CD4-positive, alpha-beta memory T cell (primary cell): ENCODE measurements around the gene LAPTM4A. TPM values are rescaled to one million over a fixed set of nuclear protein-coding genes. Genes with fewer than 3 reads are reported as not detected.
A peak's percentile ranks its signal among the peaks of the same experiment; 100 is the strongest.

Experiments
- CTCF ChIA-PET: fragments of 350-600 bp; sonication (Branson Sonifier 250); formaldehyde crosslinking; loops from one replicate; lab custom pipeline; 2021; ENCODE audit warnings: inconsistent platforms; ENCODE audit not compliant: partially characterized antibody; lab: Charles Lee
- POLR2A ChIA-PET: fragments of 350-600 bp; sonication (Branson Sonifier 250); formaldehyde crosslinking; loops from one replicate; lab custom pipeline; 2021; ENCODE audit not compliant: partially characterized antibody; lab: Charles Lee
- DNase-seq, 5 donors: peaks; one replicate each; pipeline versions ENCODE4 v3.0.0 to v3.0.0-alpha.2; 2020 to 2022; ENCODE audit warnings: mixed read lengths in 1 of 5
- H3K27ac ChIP-seq: one replicate; pipeline ENCODE4 v1.7.0; 2013; ENCODE audit warnings: low read depth, low read length
- H3K27me3 ChIP-seq: 2 replicates; pipeline ENCODE4 v1.7.0; 2013; ENCODE audit warnings: mild to moderate bottlenecking, low read length, moderate library complexity; ENCODE audit not compliant: insufficient read depth
- H3K36me3 ChIP-seq: 2 replicates; pipeline ENCODE4 v1.7.0; 2013; ENCODE audit warnings: mild to moderate bottlenecking, low read length, moderate library complexity; ENCODE audit not compliant: insufficient read depth
- H3K4me1 ChIP-seq: 2 replicates; pipeline ENCODE4 v1.7.0; 2013; ENCODE audit warnings: mild to moderate bottlenecking, low read length, moderate library complexity; ENCODE audit not compliant: insufficient read depth
- H3K4me3 ChIP-seq, 2 donors: one replicate each; pipeline ENCODE4 v1.7.0; 2013; ENCODE audit warnings: low read length in 2 of 2, mild to moderate bottlenecking in 1 of 2
- H3K9me3 ChIP-seq, 2 donors: one replicate each; pipeline ENCODE4 v1.7.0; 2013; ENCODE audit warnings: low read length in 2 of 2, control low read depth in 1 of 2; ENCODE audit not compliant: control insufficient read depth in 1 of 2
- H3K27ac Mint-ChIP-seq, 7 donors: one replicate each; pipeline ENCODE4 v1.8.0; 2020 to 2021; ENCODE audit warnings: mixed read lengths in 7 of 7, mild to moderate bottlenecking in 6 of 7, inconsistent platforms in 3 of 7, moderate library complexity in 3 of 7
- H3K27me3 Mint-ChIP-seq, 2 donors: one replicate each; pipeline ENCODE4 v1.8.0; 2020 to 2021; ENCODE audit warnings: mixed read lengths in 2 of 2
- H3K36me3 Mint-ChIP-seq, 2 donors: one replicate each; pipeline ENCODE4 v1.8.0; 2020 to 2021; ENCODE audit warnings: mixed read lengths in 2 of 2, inconsistent platforms in 1 of 2, mild to moderate bottlenecking in 1 of 2
- H3K4me1 Mint-ChIP-seq, 4 donors: one replicate each; pipeline ENCODE4 v1.8.0; 2020 to 2021; ENCODE audit warnings: mixed read lengths in 4 of 4, mild to moderate bottlenecking in 1 of 4
- H3K4me3 Mint-ChIP-seq, 8 donors: one replicate each; pipeline ENCODE4 v1.8.0; 2020 to 2021; ENCODE audit warnings: mixed read lengths in 8 of 8, mild to moderate bottlenecking in 7 of 8, moderate library complexity in 6 of 8, inconsistent platforms in 3 of 8
- H3K9me3 Mint-ChIP-seq, 8 donors: one replicate each; pipeline ENCODE4 v1.8.0; 2020 to 2021; ENCODE audit warnings: mixed read lengths in 8 of 8, mild to moderate bottlenecking in 5 of 8, inconsistent platforms in 3 of 8, moderate library complexity in 1 of 8
- intact Hi-C: fragments of 100-400 bp; cut with micrococcal nuclease; formaldehyde crosslinking; loops from one replicate; pipeline ENCODE4 v1.15.1; 2023
- polyA plus RNA-seq, 2 donors: library from polyadenylated mRNA; unstranded; fragments of 300-500 nt; fragmentation: Illumina TruSeq; gene quantifications; one replicate each; pipeline ENCODE4 v1.2.3, GENCODE V29; 2021
- total RNA-seq, 2 experiments: library from RNA; stranded (reverse); gene quantifications; one replicate each; pipeline ENCODE4 v1.2.3, GENCODE V29; 2021

The LAPTM4A gene
- total and polyA plus RNA-seq, 4 experiments from 2014 or later: 47.4 to 150 (median 75.9) TPM

- H3K27me3 ChIP-seq: no peaks in the 10 kb centered on the region
- H3K27ac ChIP-seq: no peak overlapping the region
- peaks cover 54% of the 10 kb centered on the region for H3K36me3 ChIP-seq
- H3K4me3 Mint-ChIP-seq: no peak overlapping the region
- ChIA-PET POLR2A (interaction anchor here (0.6 to 2.0 kb wide), 2 partner anchors 17 to 33 kb away, joined by 3 to 5 read pairs; partner anchors contain the start of gene LAPTM4A), CTCF (interaction anchor here (1.3 to 5.2 kb wide), 2 partner anchors 9 to 20 kb away, joined by 3 to 32 read pairs; no protein-coding TSS in a partner anchor)
- peaks cover 0 to 9% (median 0%) of the 10 kb centered on the region in 8 donors for H3K9me3 Mint-ChIP-seq
- no peaks in the 10 kb centered on the region for H3K9me3 ChIP-seq
- DNase-seq: no peak
- peaks cover 0 to 3% (median 1%) of the 10 kb centered on the region in 4 donors for H3K4me1 Mint-ChIP-seq
- peaks cover 85 to 89% of the 10 kb centered on the region in 2 donors for H3K36me3 Mint-ChIP-seq
- H3K27me3 Mint-ChIP-seq: no peaks in the 10 kb centered on the region
- H3K27ac Mint-ChIP-seq: peak overlapping the region in 1 of 7 donors; percentile 36
- intact Hi-C loops: no loop called here
- no peaks in the 10 kb centered on the region for H3K4me1 ChIP-seq
- no peak overlapping the region for H3K4me3 ChIP-seq
These were observed 16.6 kb downstream of the LAPTM4A start for GRCh38 chr2:20034821-20035220.

DNA sequence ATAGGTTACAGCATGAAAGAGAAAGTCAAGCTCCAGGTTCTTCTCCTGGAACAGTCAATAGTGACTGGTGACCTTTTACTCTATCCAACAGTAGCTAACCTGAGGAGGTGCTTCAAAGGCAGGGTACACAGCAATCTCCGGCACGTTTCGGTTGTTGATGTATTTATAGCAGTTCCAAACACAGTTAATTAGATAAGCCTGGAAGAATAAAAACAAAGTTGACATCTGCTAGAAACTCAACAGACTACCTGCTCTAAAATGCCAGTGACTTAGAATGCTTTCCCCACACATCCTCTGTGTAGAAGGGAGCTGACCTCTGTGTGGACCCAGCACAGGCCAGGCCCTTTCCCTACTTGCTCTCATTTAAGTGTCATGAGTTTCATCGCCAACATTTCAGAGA is 17.2 kb downstream of the LAPTM4A start:
- CTCF ChIA-PET: interaction anchor here (1.3 to 5.2 kb wide), 2 partner anchors 9 to 19 kb away, joined by 3 to 32 read pairs; no protein-coding TSS in a partner anchor

DNA sequence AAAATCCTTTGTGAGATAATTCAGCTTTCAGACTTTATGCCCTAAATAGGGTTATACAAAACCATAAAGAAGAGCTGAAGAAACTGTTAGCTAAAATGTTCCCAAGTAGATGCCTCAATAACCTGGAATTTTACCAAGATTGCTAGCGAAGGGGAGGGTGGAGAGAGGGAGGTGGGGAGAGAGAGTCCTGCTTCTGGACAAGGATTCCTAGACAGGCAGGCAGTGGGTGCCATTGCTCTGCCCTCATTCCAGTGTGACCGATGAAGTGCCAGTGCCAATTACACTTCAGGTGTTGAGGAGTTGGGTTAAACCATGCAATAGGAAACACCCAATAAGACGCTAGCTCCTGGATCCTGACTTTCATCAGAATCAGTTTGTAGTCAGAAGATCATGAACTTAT is 18.1 kb downstream of the LAPTM4A start:
- ChIA-PET POLR2A (interaction anchor here (2.0 kb wide), 1 partner anchor 18 kb away, joined by 5 read pairs; the partner anchor contains the start of gene LAPTM4A), CTCF (interaction anchor here (5.2 kb wide), 1 partner anchor 18 kb away, joined by 32 read pairs; no protein-coding TSS in a partner anchor)
- H3K27ac ChIP-seq: no peak overlapping the region
- H3K27me3 Mint-ChIP-seq: no peaks in the 10 kb centered on the region
- peaks cover 0 to 3% (median 1%) of the 10 kb centered on the region in 4 donors for H3K4me1 Mint-ChIP-seq
- no peak overlapping the region for H3K4me3 ChIP-seq
- intact Hi-C loops: no loop called here
- H3K9me3 ChIP-seq: no peaks in the 10 kb centered on the region
- no peaks in the 10 kb centered on the region for H3K4me1 ChIP-seq
- peaks cover 0 to 13% (median 2%) of the 10 kb centered on the region in 8 donors for H3K9me3 Mint-ChIP-seq
- H3K36me3 ChIP-seq: peaks cover 45% of the 10 kb centered on the region
- peaks cover 93 to 94% of the 10 kb centered on the region in 2 donors for H3K36me3 Mint-ChIP-seq
- H3K4me3 Mint-ChIP-seq: no peak overlapping the region
- H3K27ac Mint-ChIP-seq: no peak overlapping the region
- no peak for DNase-seq
- no peaks in the 10 kb centered on the region for H3K27me3 ChIP-seq

More for the DNA sequence above, 17.2 kb downstream of the LAPTM4A start:
- no peak overlapping the region for H3K27ac ChIP-seq
- no peak for DNase-seq
- H3K4me1 Mint-ChIP-seq: peaks cover 0 to 3% (median 1%) of the 10 kb centered on the region in 4 donors
- H3K4me3 ChIP-seq: no peak overlapping the region
- intact Hi-C loops: no loop called here
- H3K4me3 Mint-ChIP-seq: no peak overlapping the region
- POLR2A ChIA-PET: interaction anchor here (2.0 kb wide), 1 partner anchor 17 kb away, joined by 5 read pairs; the partner anchor contains the start of gene LAPTM4A
- no peaks in the 10 kb centered on the region for H3K27me3 Mint-ChIP-seq
- peak overlapping the region in 1 of 7 donors; percentile 27 for H3K27ac Mint-ChIP-seq
- H3K9me3 Mint-ChIP-seq: peaks cover 0 to 13% (median 0%) of the 10 kb centered on the region in 8 donors
- no peaks in the 10 kb centered on the region for H3K4me1 ChIP-seq
- H3K36me3 ChIP-seq: peaks cover 53% of the 10 kb centered on the region
- H3K9me3 ChIP-seq: no peaks in the 10 kb centered on the region
- no peaks in the 10 kb centered on the region for H3K27me3 ChIP-seq
- H3K36me3 Mint-ChIP-seq: peaks cover 91 to 93% of the 10 kb centered on the region in 2 donors

GRCh38 chr2:20030224-20030623 is 21.2 kb downstream of the LAPTM4A start:
- no peak for DNase-seq
- intact Hi-C loops: no loop called here
- Histone ChIP-seq H3K4me1 (no peaks in the 10 kb centered on the region), H3K27ac (no peak overlapping the region), H3K27me3 (no peaks in the 10 kb centered on the region), H3K9me3 (no peaks in the 10 kb centered on the region), H3K36me3 (peaks cover 22% of the 10 kb centered on the region), H3K4me3 (no peak overlapping the region)
- H3K36me3 Mint-ChIP-seq: peaks cover 73 to 77% of the 10 kb centered on the region in 2 donors
- H3K9me3 Mint-ChIP-seq: peaks cover 0 to 13% (median 3%) of the 10 kb centered on the region in 8 donors
- no peaks in the 10 kb centered on the region for H3K27me3 Mint-ChIP-seq
- no peaks in the 10 kb centered on the region for H3K4me1 Mint-ChIP-seq
- POLR2A ChIA-PET: no interaction called here
- CTCF ChIA-PET: interaction anchor here (1.1 to 1.3 kb wide), 2 partner anchors 13 to 15 kb away, joined by 3 to 5 read pairs; no protein-coding TSS in a partner anchor
- no peak overlapping the region for H3K27ac Mint-ChIP-seq
- H3K4me3 Mint-ChIP-seq: no peak overlapping the region

GRCh38 chr2:20027705-20028434 is 23.6 kb downstream of the LAPTM4A start:
- no peak overlapping the region for H3K27ac ChIP-seq
- ChIA-PET CTCF (interaction anchor here (1.7 kb wide), 1 partner anchor 13 kb away, joined by 10 read pairs; no protein-coding TSS in a partner anchor), POLR2A (no interaction called here)
- Mint-ChIP-seq H3K4me1 (no peaks in the 10 kb centered on the region), H3K27me3 (no peaks in the 10 kb centered on the region), H3K27ac (no peak overlapping the region), H3K9me3 (peaks cover under 1 to 15% (median 4%) of the 10 kb centered on the region in 8 donors), H3K36me3 (peaks cover 50 to 58% of the 10 kb centered on the region in 2 donors), H3K4me3 (no peak overlapping the region)
- H3K4me3 ChIP-seq: no peak overlapping the region
- H3K27me3 ChIP-seq: no peaks in the 10 kb centered on the region
- intact Hi-C loops: no loop called here
- no peak for DNase-seq
- no peaks in the 10 kb centered on the region for H3K4me1 ChIP-seq
- no peaks in the 10 kb centered on the region for H3K9me3 ChIP-seq
- H3K36me3 ChIP-seq: peaks cover 6% of the 10 kb centered on the region

- Mint-ChIP-seq H3K36me3 (peaks cover 44 to 54% of the 10 kb centered on the region in 2 donors), H3K9me3 (peaks cover 3 to 20% (median 8%) of the 10 kb centered on the region in 8 donors), H3K27ac (no peak overlapping the region), H3K4me1 (no peaks in the 10 kb centered on the region), H3K4me3 (no peak overlapping the region), H3K27me3 (no peaks in the 10 kb centered on the region)
- no peaks in the 10 kb centered on the region for H3K27me3 ChIP-seq
- no peak overlapping the region for H3K27ac ChIP-seq
- CTCF ChIA-PET: interaction anchor here (1.7 kb wide), 1 partner anchor 12 kb away, joined by 10 read pairs; no protein-coding TSS in a partner anchor
- DNase-seq: no peak
- H3K4me3 ChIP-seq: no peak overlapping the region
- no peaks in the 10 kb centered on the region for H3K36me3 ChIP-seq
- POLR2A ChIA-PET: no interaction called here
- intact Hi-C loops: no loop called here
- no peaks in the 10 kb centered on the region for H3K9me3 ChIP-seq
- H3K4me1 ChIP-seq: no peaks in the 10 kb centered on the region
These were observed 24.2 kb downstream of the LAPTM4A start for GRCh38 chr2:20027260-20027677.
